Skeletal muscle satellite cell (primary cell): ENCODE data around the gene FTO.
A peak's percentile ranks its signal among the peaks of the same experiment; 100 is the strongest.

Experiments
- H3K27me3 ChIP-seq: 2 replicates; pipeline ENCODE4 v1.7.0; 2013; ENCODE audit warnings: low read length; ENCODE audit not compliant: control insufficient read depth, insufficient read depth
- H3K36me3 ChIP-seq: 2 replicates; pipeline ENCODE4 v1.7.0; 2013; ENCODE audit warnings: mild to moderate bottlenecking, control low read depth, low read length; ENCODE audit not compliant: insufficient read depth
- H3K4me1 ChIP-seq: 2 replicates; pipeline ENCODE4 v1.7.0; 2013; ENCODE audit warnings: low read length; ENCODE audit not compliant: control insufficient read depth, insufficient read depth
- H3K4me2 ChIP-seq: 2 replicates; pipeline ENCODE4 v1.7.0; 2013; ENCODE audit warnings: mild to moderate bottlenecking, low read length
- H3K4me3 ChIP-seq: 2 replicates; pipeline ENCODE4 v1.7.0; 2013; ENCODE audit warnings: low read length
- H3K9ac ChIP-seq: 2 replicates; pipeline ENCODE4 v1.7.0; 2013; ENCODE audit warnings: mild to moderate bottlenecking, low read depth, low read length, moderate library complexity
- H3K9me3 ChIP-seq: replicated peaks from 2 replicates; pipeline ENCODE4 v1.7.0; 2013; ENCODE audit warnings: mild to moderate bottlenecking, control low read depth, low read length

Gene FTO

GRCh38 chr16:53771655-53772497 is 67.9 kb downstream of the FTO start:
- Histone ChIP-seq H3K9ac (peak overlapping the region; percentile 21), H3K36me3 (no peaks in the 10 kb centered on the region), H3K4me1 (peaks cover 87% of the 10 kb centered on the region)

GRCh38 chr16:53773150-53773846 is 69.3 kb downstream of the FTO start:
- Histone ChIP-seq H3K27me3 (no peaks in the 10 kb centered on the region), H3K36me3 (no peaks in the 10 kb centered on the region), H3K4me1 (peaks cover 81% of the 10 kb centered on the region), H3K4me2 (peak overlapping the region; percentile 22), H3K9me3 (no peaks in the 10 kb centered on the region), H3K9ac (peak overlapping the region; percentile 40), H3K4me3 (no peak overlapping the region)

More at GRCh38 chr16:53771655-53772497, 67.9 kb downstream of the FTO start:
- no peaks in the 10 kb centered on the region for H3K27me3 ChIP-seq
- no peaks in the 10 kb centered on the region for H3K9me3 ChIP-seq
- H3K4me3 ChIP-seq = no peak overlapping the region
- H3K4me2 ChIP-seq = no peak overlapping the region

GRCh38 chr16:53773881-53774280 is 69.9 kb downstream of the FTO start:
- H3K27me3 ChIP-seq = no peaks in the 10 kb centered on the region

GRCh38 chr16:53775106-53775820 is 71.3 kb downstream of the FTO start:
- H3K36me3 ChIP-seq = no peaks in the 10 kb centered on the region
- no peaks in the 10 kb centered on the region for H3K9me3 ChIP-seq
- peak overlapping the region; percentile 59 for H3K4me2 ChIP-seq
- no peak overlapping the region for H3K4me3 ChIP-seq
- no peaks in the 10 kb centered on the region for H3K27me3 ChIP-seq
- H3K4me1 ChIP-seq = peaks cover 68% of the 10 kb centered on the region
- peak overlapping the region; percentile 76 for H3K9ac ChIP-seq

More at GRCh38 chr16:53773881-53774280, 69.9 kb downstream of the FTO start:
- Histone ChIP-seq H3K4me2 (peak overlapping the region; percentile 22), H3K4me3 (no peak overlapping the region), H3K36me3 (no peaks in the 10 kb centered on the region), H3K4me1 (peaks cover 78% of the 10 kb centered on the region), H3K9ac (peak overlapping the region; percentile 40), H3K9me3 (no peaks in the 10 kb centered on the region)

- H3K4me1 ChIP-seq = peaks cover 63% of the 10 kb centered on the region
Observed at GRCh38 chr16:53775821-53776431, 72.0 kb downstream of the FTO start.

GRCh38 chr16:53779186-53779585 is 75.2 kb downstream of the FTO start:
- Histone ChIP-seq H3K4me3 (no peak overlapping the region), H3K36me3 (no peaks in the 10 kb centered on the region), H3K9ac (no peak overlapping the region), H3K27me3 (no peaks in the 10 kb centered on the region), H3K4me1 (peaks cover 44% of the 10 kb centered on the region), H3K4me2 (no peak overlapping the region), H3K9me3 (no peaks in the 10 kb centered on the region)

More at GRCh38 chr16:53775821-53776431, 72.0 kb downstream of the FTO start:
- no peaks in the 10 kb centered on the region for H3K27me3 ChIP-seq
- no peaks in the 10 kb centered on the region for H3K36me3 ChIP-seq
- H3K9me3 ChIP-seq = no peaks in the 10 kb centered on the region
- H3K9ac ChIP-seq = peak overlapping the region; percentile 76
- H3K4me2 ChIP-seq = peak overlapping the region; percentile 59
- H3K4me3 ChIP-seq = no peak overlapping the region

GRCh38 chr16:53780051-53780450 is 76.1 kb downstream of the FTO start:
- no peak overlapping the region for H3K9ac ChIP-seq
- no peak overlapping the region for H3K4me3 ChIP-seq
- no peaks in the 10 kb centered on the region for H3K9me3 ChIP-seq
- H3K4me2 ChIP-seq = no peak overlapping the region
- no peaks in the 10 kb centered on the region for H3K27me3 ChIP-seq
- peaks cover 37% of the 10 kb centered on the region for H3K4me1 ChIP-seq
- H3K36me3 ChIP-seq = no peaks in the 10 kb centered on the region

- no peak overlapping the region for H3K9ac ChIP-seq
- no peaks in the 10 kb centered on the region for H3K36me3 ChIP-seq
- H3K4me3 ChIP-seq = no peak overlapping the region
- H3K4me1 ChIP-seq = peaks cover 31% of the 10 kb centered on the region
- H3K27me3 ChIP-seq = no peaks in the 10 kb centered on the region
- no peak overlapping the region for H3K4me2 ChIP-seq
- no peaks in the 10 kb centered on the region for H3K9me3 ChIP-seq
Observed at GRCh38 chr16:53781023-53781605, 77.2 kb downstream of the FTO start.

- Histone ChIP-seq H3K9ac (no peak overlapping the region), H3K4me2 (no peak overlapping the region), H3K9me3 (no peaks in the 10 kb centered on the region), H3K4me3 (no peak overlapping the region), H3K36me3 (no peaks in the 10 kb centered on the region), H3K27me3 (no peaks in the 10 kb centered on the region), H3K4me1 (peaks cover 22% of the 10 kb centered on the region)
Observed at GRCh38 chr16:53782148-53782547, 78.2 kb downstream of the FTO start.

- Histone ChIP-seq H3K36me3 (no peaks in the 10 kb centered on the region), H3K4me3 (no peak overlapping the region), H3K4me1 (peaks cover 29% of the 10 kb centered on the region), H3K4me2 (no peak overlapping the region), H3K9me3 (no peaks in the 10 kb centered on the region), H3K9ac (no peak overlapping the region), H3K27me3 (no peaks in the 10 kb centered on the region)
Observed at GRCh38 chr16:53784291-53784690, 80.3 kb downstream of the FTO start.

- H3K4me2 ChIP-seq = no peak overlapping the region
- peaks cover 30% of the 10 kb centered on the region for H3K4me1 ChIP-seq
- no peak overlapping the region for H3K9ac ChIP-seq
- no peaks in the 10 kb centered on the region for H3K9me3 ChIP-seq
- no peak overlapping the region for H3K4me3 ChIP-seq
- H3K36me3 ChIP-seq = no peaks in the 10 kb centered on the region
- no peaks in the 10 kb centered on the region for H3K27me3 ChIP-seq
Observed at GRCh38 chr16:53785044-53785443, 81.1 kb downstream of the FTO start.
